Tibial artery (tissue), 4 donors: Measurements from ENCODE around the gene GCLM.

Experiments
- DNase-seq, 2 donors: peaks; one replicate each; pipeline ENCODE4 v3.0.0-alpha.2; 2019
- H3K27ac ChIP-seq, 2 donors: fragments of 200-600 bp; sonication (generic) in 1 of 2; 1 replicate in 1 of 2; 2 replicates in 1 of 2; pipeline ENCODE4 v1.5.1; 2018 to 2019; ENCODE audit warnings: mild to moderate bottlenecking in 1 of 2
- H3K27me3 ChIP-seq, 2 donors: fragments of 200-600 bp; sonication (generic) in 1 of 2; one replicate each; pipeline versions ENCODE4 v1.5.1 to v1.6.0; 2016 to 2019
- H3K36me3 ChIP-seq, 3 donors: fragments of 200-600 bp; sonication (generic) in 2 of 3; one replicate each; pipeline ENCODE4 v1.5.1; 2016 to 2019; ENCODE audit warnings: mild to moderate bottlenecking in 2 of 3
- H3K4me1 ChIP-seq, 4 donors: fragments of 200-600 bp; sonication (generic) in 2 of 4; 1 replicate in 3 of 4; 2 replicates in 1 of 4; pipeline ENCODE4 v1.5.1; 2016 to 2019
- H3K4me3 ChIP-seq, 2 donors: fragments of 200-600 bp; sonication (generic) in 1 of 2; 1 replicate in 1 of 2; 2 replicates in 1 of 2; pipeline ENCODE4 v1.5.1; 2018 to 2019; ENCODE audit warnings: mild to moderate bottlenecking in 2 of 2
- H3K9me3 ChIP-seq, 3 donors: fragments of 200-600 bp; sonication (generic) in 1 of 3; one replicate each; pipeline ENCODE4 v1.5.1; 2016 to 2019
- CTCF ChIP-seq, 2 experiments: fragments of 200-600 bp in 1 of 2; fragments of 450-650 bp in 1 of 2; IDR thresholded peaks; one replicate each; pipeline ENCODE4 v1.5.1; 2017 to 2019; ENCODE audit warnings: antibody characterized with exemption in 2 of 2, mild to moderate bottlenecking in 1 of 2, moderate library complexity in 1 of 2
- intact Hi-C: fragments of 100-400 bp; cut with DNase I; formaldehyde crosslinking; loops from one replicate; pipeline ENCODE4 v1.15.0; 2023; ENCODE audit warnings: low total_unique reads

GCLM gene

GRCh38 chr1:93839753-93840152 is 69.5 kb downstream of the GCLM start:
- no peak for TF ChIP-seq CTCF (IDR thresholded peaks at IDR 0.05)
- Histone ChIP-seq H3K27me3 (no peaks in the 10 kb centered on the region), H3K4me3 (no peak overlapping the region), H3K4me1 (peaks cover 0 to 10% (median 5%) of the 10 kb centered on the region in 4 donors), H3K36me3 (peaks cover 0 to 3% (median 0%) of the 10 kb centered on the region in 3 donors), H3K9me3 (no peaks in the 10 kb centered on the region), H3K27ac (no peak overlapping the region)
- DNase-seq, result no peak
- intact Hi-C loops, result loop anchor here (10.0 kb wide), 1 partner anchor 395 kb away; the partner anchor contains the start of gene FNBP1L

- peaks cover 0 to 5% (median 3%) of the 10 kb centered on the region in 4 donors for H3K4me1 ChIP-seq
- no peak overlapping the region for H3K27ac ChIP-seq
- TF ChIP-seq CTCF (IDR thresholded peaks at IDR 0.05), result no peak
- H3K9me3 ChIP-seq, result no peaks in the 10 kb centered on the region
- H3K36me3 ChIP-seq, result peaks cover 0 to 3% (median 0%) of the 10 kb centered on the region in 3 donors
- no peak for DNase-seq
- intact Hi-C loops, result no loop called here
- no peaks in the 10 kb centered on the region for H3K27me3 ChIP-seq
- no peak overlapping the region for H3K4me3 ChIP-seq
These were observed 69.9 kb downstream of the GCLM start for GRCh38 chr1:93839307-93839706.

- Histone ChIP-seq H3K4me1 (no peaks in the 10 kb centered on the region), H3K36me3 (peaks cover 0 to 3% (median 0%) of the 10 kb centered on the region in 3 donors), H3K4me3 (no peak overlapping the region), H3K27me3 (no peaks in the 10 kb centered on the region), H3K9me3 (no peaks in the 10 kb centered on the region), H3K27ac (no peak overlapping the region)
- no peak for DNase-seq
- no peak for TF ChIP-seq CTCF (IDR thresholded peaks at IDR 0.05)
- intact Hi-C loops, result no loop called here
These were observed 71.3 kb downstream of the GCLM start for GRCh38 chr1:93837961-93838360.
